OCI-LY7 (cell line): ENCODE results near the gene PPFIA4. TPM values are rescaled to one million over a fixed set of nuclear protein-coding genes. Genes with fewer than 3 reads are reported as not detected.

Experiments used
- BruUV-seq: library from RNA; stranded (reverse); fragments of 400-500 nt; replicated peaks from 2 replicates; lab custom pipeline; 2021; lab: Mats Ljungman, UMichigan
- CTCF ChIA-PET: fragments of 300-600 bp; sonication (Branson Sonifier 250); formaldehyde crosslinking; loops from one replicate; lab custom pipeline; 2022; ENCODE audit warnings: antibody characterized with exemption; ENCODE audit not compliant: unreplicated experiment; lab: Charles Lee
- POLR2A ChIA-PET: fragments of 300-600 bp; sonication (Branson Sonifier 250); formaldehyde crosslinking; loops from one replicate; lab custom pipeline; 2022; ENCODE audit warnings: antibody characterized with exemption; lab: Charles Lee
- DNase-seq: peaks from one replicate; pipeline ENCODE4 v3.0.0-alpha.2; 2015; ENCODE audit warnings: low spot score
- H2AFZ ChIP-seq: fragments of 200-600 bp; sonication (generic), shearing (Covaris generic); 2 replicates; pipeline ENCODE4 v1.6.1; 2014; ENCODE audit warnings: mild to moderate bottlenecking, antibody characterized with exemption, low read length, moderate library complexity
- H3K27ac ChIP-seq: fragments of 200-600 bp; sonication (generic); 2 replicates; pipeline ENCODE4 v1.5.1; 2014; ENCODE audit warnings: mixed run types, low read depth, mild to moderate bottlenecking, moderate library complexity, low read length, inconsistent platforms; ENCODE audit not compliant: poor library complexity, severe bottlenecking
- H3K36me3 ChIP-seq: fragments of 200-600 bp; sonication (generic); 2 replicates; pipeline ENCODE4 v1.6.1; 2014; ENCODE audit warnings: mild to moderate bottlenecking, antibody characterized with exemption, low read length, moderate library complexity, mixed read lengths; ENCODE audit not compliant: insufficient read depth
- H3K4me1 ChIP-seq: fragments of 200-600 bp; sonication (generic); 2 replicates; pipeline ENCODE4 v1.5.1; 2014; ENCODE audit warnings: mild to moderate bottlenecking, low read length; ENCODE audit not compliant: insufficient read depth, poor library complexity, severe bottlenecking
- H3K4me2 ChIP-seq: fragments of 200-600 bp; sonication (generic); 2 replicates; pipeline ENCODE4 v1.6.1; 2014; ENCODE audit warnings: mild to moderate bottlenecking, low read length
- H3K4me3 ChIP-seq: fragments of 200-600 bp; sonication (generic); 2 replicates; pipeline ENCODE4 v1.5.1; 2014; ENCODE audit warnings: mild to moderate bottlenecking, low read depth, low read length; ENCODE audit not compliant: poor library complexity, severe bottlenecking
- H3K79me2 ChIP-seq: fragments of 200-600 bp; sonication (generic); 2 replicates; pipeline ENCODE4 v1.6.1; 2016; ENCODE audit warnings: low read depth, mild to moderate bottlenecking, low read length, moderate library complexity, mixed read lengths; ENCODE audit not compliant: insufficient read depth
- H3K9me2 ChIP-seq: fragments of 200-600 bp; sonication (generic); 2 replicates; pipeline ENCODE4 v1.6.1; 2016; ENCODE audit warnings: mild to moderate bottlenecking, low read length, mixed read lengths; ENCODE audit not compliant: insufficient read depth
- H3K9me3 ChIP-seq: fragments of 200-600 bp; sonication (generic); 2 replicates; pipeline ENCODE4 v1.6.1; 2014; ENCODE audit warnings: mild to moderate bottlenecking, mixed run types, low read length, mixed read lengths
- H4K20me1 ChIP-seq: fragments of 200-600 bp; sonication (generic); 2 replicates; pipeline ENCODE4 v1.6.1; 2014; ENCODE audit warnings: mild to moderate bottlenecking, antibody characterized with exemption, low read length, moderate library complexity, mixed read lengths; ENCODE audit not compliant: insufficient read depth
- CTCF ChIP-seq: fragments of 200-600 bp; sonication (generic); conservative IDR thresholded peaks from 2 replicates; pipeline ENCODE4 v1.5.1; 2014; ENCODE audit warnings: mild to moderate bottlenecking, antibody characterized with exemption, low read length, moderate library complexity, mixed read lengths
- EZH2phosphoT487 ChIP-seq: fragments of 200-600 bp; sonication (generic); IDR thresholded peaks from 2 replicates; pipeline ENCODE4 v1.6.1; 2018; ENCODE audit warnings: low read depth, borderline replicate concordance, mild to moderate bottlenecking, mixed run types, antibody characterized with exemption, low read length, moderate library complexity, mixed read lengths
- intact Hi-C: fragments of 100-400 bp; cut with micrococcal nuclease; formaldehyde crosslinking; loops from one replicate; pipeline ENCODE4 v1.10.0; 2022; ENCODE audit not compliant: unreplicated experiment
- total RNA-seq, 2 experiments: library from RNA; depleted of rRNA in 1 of 2; stranded (reverse); fragments of >200 nt in 1 of 2; shearing (Covaris generic) in 1 of 2; gene quantifications; 2 replicates each; pipeline ENCODE4 v1.2.3, GENCODE V29; 2014 to 2022

Gene PPFIA4
- total RNA-seq, 2 experiments from 2014 or later = 0.03 to 2.7 TPM

GRCh38 chr1:203063287-203063686 lies 37.0 kb downstream of the PPFIA4 start:
- CTCF ChIA-PET = no interaction called here
- Histone ChIP-seq H3K4me2 (no peak overlapping the region), H3K79me2 (no peaks in the 10 kb centered on the region), H3K4me3 (no peak overlapping the region), H3K36me3 (no peaks in the 10 kb centered on the region), H4K20me1 (no peaks in the 10 kb centered on the region), H3K4me1 (no peaks in the 10 kb centered on the region), H2AFZ (no peak overlapping the region), H3K9me2 (no peaks in the 10 kb centered on the region), H3K9me3 (no peaks in the 10 kb centered on the region), H3K27ac (no peak overlapping the region)
- no peak for DNase-seq
- POLR2A ChIA-PET = no interaction called here
- TF ChIP-seq CTCF (no peak), EZH2phosphoT487 (no peak)
- intact Hi-C loops = no loop called here
- no TSS peak for BruUV-seq

GRCh38 chr1:203065191-203065590 lies 38.9 kb downstream of the PPFIA4 start:
- Histone ChIP-seq H3K36me3 (no peaks in the 10 kb centered on the region), H2AFZ (no peak overlapping the region), H3K4me3 (no peak overlapping the region), H3K4me2 (no peak overlapping the region), H3K4me1 (no peaks in the 10 kb centered on the region), H3K79me2 (no peaks in the 10 kb centered on the region), H3K9me3 (no peaks in the 10 kb centered on the region), H3K27ac (no peak overlapping the region), H4K20me1 (no peaks in the 10 kb centered on the region), H3K9me2 (no peaks in the 10 kb centered on the region)
- intact Hi-C loops = no loop called here
- BruUV-seq = no TSS peak
- ChIA-PET CTCF (interaction anchor here (0.7 kb wide), 1 partner anchor 13 kb away, joined by 12 read pairs; no protein-coding TSS in a partner anchor), POLR2A (no interaction called here)
- DNase-seq = no peak
- no peak for TF ChIP-seq EZH2phosphoT487
- no peak for TF ChIP-seq CTCF

- Histone ChIP-seq H3K27ac (no peak overlapping the region), H3K9me3 (no peaks in the 10 kb centered on the region), H2AFZ (no peak overlapping the region), H3K9me2 (no peaks in the 10 kb centered on the region), H3K79me2 (no peaks in the 10 kb centered on the region), H3K4me2 (no peak overlapping the region), H4K20me1 (no peaks in the 10 kb centered on the region), H3K36me3 (no peaks in the 10 kb centered on the region), H3K4me1 (no peaks in the 10 kb centered on the region), H3K4me3 (no peak overlapping the region)
- CTCF ChIA-PET = no interaction called here
- no TSS peak for BruUV-seq
- POLR2A ChIA-PET = no interaction called here
- TF ChIP-seq EZH2phosphoT487 (no peak), CTCF (no peak)
- intact Hi-C loops = no loop called here
- DNase-seq = no peak
Observed at GRCh38 chr1:203065986-203066385, 39.7 kb downstream of the PPFIA4 start.
